Common myeloid progenitor, CD34-positive (primary cell): ENCODE measurements around the gene SRXN1.

Experiments used
- CTCF ChIA-PET: fragments of 350-600 bp; sonication (Branson Sonifier 250); formaldehyde crosslinking; loops from one replicate; lab custom pipeline; 2021; ENCODE audit warnings: antibody characterized with exemption; lab: Charles Lee
- POLR2A ChIA-PET: fragments of 350-600 bp; sonication (Branson Sonifier 250); formaldehyde crosslinking; loops from one replicate; lab custom pipeline; 2021; ENCODE audit warnings: antibody characterized with exemption; lab: Charles Lee
- DNase-seq, 3 donors: peaks; one replicate each; pipeline versions ENCODE4 v3.0.0 to v3.0.0-alpha.2; 2013
- H3K27ac ChIP-seq, 2 experiments: 1 replicate in 1 of 2; 2 replicates in 1 of 2; pipeline ENCODE4 v1.7.0; 2013; ENCODE audit warnings: inconsistent platforms in 2 of 2, low read length in 2 of 2, mild to moderate bottlenecking in 2 of 2, low read depth in 1 of 2, moderate library complexity in 1 of 2; ENCODE audit not compliant: severe bottlenecking in 2 of 2, insufficient read depth in 1 of 2, poor library complexity in 1 of 2
- H3K27me3 ChIP-seq, 5 experiments: replicated peaks in 2 of 5; 1 replicate in 3 of 5; 2 replicates in 2 of 5; pipeline versions ENCODE4 v1.6.1 to v1.7.0; 2013; ENCODE audit warnings: low read length in 4 of 5, mild to moderate bottlenecking in 2 of 5, moderate library complexity in 2 of 5, inconsistent platforms in 1 of 5; ENCODE audit not compliant: insufficient read depth in 5 of 5, control insufficient read depth in 4 of 5
- H3K36me3 ChIP-seq, 4 experiments: 1 replicate in 2 of 4; 2 replicates in 2 of 4; pipeline versions ENCODE4 v1.6.1 to v1.7.0; 2013; ENCODE audit warnings: low read length in 3 of 4, control low read depth in 1 of 4, mild to moderate bottlenecking in 1 of 4; ENCODE audit not compliant: control insufficient read depth in 4 of 4, insufficient read depth in 4 of 4
- H3K4me1 ChIP-seq, 4 experiments: 1 replicate in 3 of 4; 2 replicates in 1 of 4; pipeline versions ENCODE4 v1.6.1 to v1.7.1; 2013; ENCODE audit warnings: low read length in 3 of 4, mild to moderate bottlenecking in 3 of 4, control low read depth in 1 of 4, inconsistent platforms in 1 of 4, moderate library complexity in 1 of 4; ENCODE audit not compliant: control insufficient read depth in 4 of 4, insufficient read depth in 4 of 4; ENCODE audit errors: control extremely low read depth in 1 of 4
- H3K4me3 ChIP-seq, 7 experiments: 1 replicate in 4 of 7; 2 replicates in 3 of 7; pipeline versions ENCODE4 v1.5.1 to v1.7.0; 2013; ENCODE audit warnings: mild to moderate bottlenecking in 7 of 7, low read length in 6 of 7, moderate library complexity in 6 of 7, inconsistent platforms in 2 of 7, low read depth in 2 of 7, control low read depth in 1 of 7; ENCODE audit not compliant: insufficient read depth in 4 of 7, control insufficient read depth in 1 of 7; ENCODE audit errors: extremely low read depth in 1 of 7
- H3K9me3 ChIP-seq, 5 experiments: 1 replicate in 4 of 5; 2 replicates in 1 of 5; pipeline versions ENCODE4 v1.6.1 to v1.7.1; 2013; ENCODE audit warnings: low read length in 4 of 5, mild to moderate bottlenecking in 2 of 5, inconsistent platforms in 1 of 5, low read depth in 1 of 5, moderate library complexity in 1 of 5; ENCODE audit not compliant: control insufficient read depth in 4 of 5, insufficient read depth in 2 of 5; ENCODE audit errors: control extremely low read depth in 1 of 5
- whole genome bisulfite sequencing: methylation state at CpG from one replicate; pipeline ENCODE4 v1.1.5; 2013; ENCODE audit not compliant: insufficient coverage; 5-methylcytosine and 5-hydroxymethylcytosine counted together

Gene SRXN1

GRCh38 chr20:640674-641515 is 12.1 kb downstream of the SRXN1 start:
- H3K9me3 ChIP-seq = no peaks in the 10 kb centered on the region
- WGBS = 85% methylated on average over 11 of the region's 11 CpGs
- no peak overlapping the region for H3K27ac ChIP-seq
- H3K4me1 ChIP-seq = peaks cover 0 to 10% (median 6%) of the 10 kb centered on the region in 4 experiments
- CTCF ChIA-PET = interaction anchor here (0.9 to 1.9 kb wide), 7 partner anchors 8 to 46 kb away, joined by 3 to 8 read pairs (median 4); no protein-coding TSS in a partner anchor
- DNase-seq = no peak
- peaks cover 0 to 5% (median 0%) of the 10 kb centered on the region in 5 experiments for H3K27me3 ChIP-seq
- H3K4me3 ChIP-seq = no peak overlapping the region
- no peaks in the 10 kb centered on the region for H3K36me3 ChIP-seq
- POLR2A ChIA-PET = interaction anchor here (2.2 kb wide), 1 partner anchor 29 kb away, joined by 6 read pairs; no protein-coding TSS in a partner anchor

DNA sequence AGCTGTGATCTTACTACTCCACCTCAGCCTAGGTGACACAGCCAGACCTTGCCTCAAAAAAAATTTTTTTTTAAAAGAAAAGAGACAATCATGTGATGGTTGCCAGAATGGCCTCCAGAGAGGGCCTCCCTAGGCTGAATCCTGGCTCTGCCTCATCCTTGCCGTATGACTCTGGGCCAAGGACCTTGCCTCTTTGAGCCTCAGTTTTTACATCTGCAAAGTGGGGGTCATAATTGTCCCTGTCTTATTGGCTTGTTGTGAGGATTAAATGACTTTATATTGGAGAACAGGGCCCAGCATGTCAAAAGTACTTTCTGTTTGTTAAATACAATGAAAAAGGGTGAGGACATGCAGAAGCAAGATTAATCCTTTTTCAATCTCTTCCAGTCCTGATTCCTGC is 14.4 kb downstream of the SRXN1 start:
- Histone ChIP-seq H3K4me1 (peaks cover 0 to 7% (median 3%) of the 10 kb centered on the region in 4 experiments), H3K27me3 (peaks cover 0 to 5% (median 0%) of the 10 kb centered on the region in 5 experiments), H3K4me3 (no peak overlapping the region), H3K36me3 (no peaks in the 10 kb centered on the region), H3K9me3 (no peaks in the 10 kb centered on the region), H3K27ac (no peak overlapping the region)
- WGBS = 100% methylated on average over 1 of the region's 1 CpG
- DNase-seq = no peak
- POLR2A ChIA-PET = no interaction called here
- CTCF ChIA-PET = interaction anchor here (0.9 kb wide), 1 partner anchor 72 kb away, joined by 3 read pairs; no protein-coding TSS in a partner anchor

DNA sequence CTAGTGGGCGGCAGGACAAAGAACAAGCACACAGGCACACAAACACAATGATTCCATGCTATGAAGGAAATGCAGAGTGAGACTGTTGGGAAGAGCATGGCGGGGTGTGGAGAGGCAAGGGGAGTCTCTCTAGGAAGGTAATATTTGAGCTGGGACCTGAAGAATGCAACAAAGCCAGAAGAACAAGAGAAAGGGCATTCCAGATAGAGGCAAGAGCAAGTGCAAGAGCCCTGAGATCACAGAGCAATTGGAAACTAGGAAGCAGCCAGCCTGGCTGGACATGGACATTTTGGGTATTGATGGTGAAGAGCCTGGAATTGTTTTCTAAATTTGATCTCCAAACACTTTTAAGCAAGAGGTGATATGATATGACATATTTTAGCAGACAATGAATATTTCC is 15.4 kb downstream of the SRXN1 start:
- POLR2A ChIA-PET = no interaction called here
- no peak for DNase-seq
- Histone ChIP-seq H3K36me3 (no peaks in the 10 kb centered on the region), H3K9me3 (no peaks in the 10 kb centered on the region), H3K4me1 (peaks cover 0 to 2% (median under 1%) of the 10 kb centered on the region in 4 experiments), H3K27me3 (peaks cover 0 to 2% (median 0%) of the 10 kb centered on the region in 5 experiments), H3K4me3 (no peak overlapping the region), H3K27ac (no peak overlapping the region)
- WGBS = 100% methylated on average over 1 of the region's 2 CpGs
- CTCF ChIA-PET = interaction anchor here (0.7 to 1.3 kb wide), 3 partner anchors 8 to 75 kb away, joined by 3 to 4 read pairs (median 3); no protein-coding TSS in a partner anchor

DNA sequence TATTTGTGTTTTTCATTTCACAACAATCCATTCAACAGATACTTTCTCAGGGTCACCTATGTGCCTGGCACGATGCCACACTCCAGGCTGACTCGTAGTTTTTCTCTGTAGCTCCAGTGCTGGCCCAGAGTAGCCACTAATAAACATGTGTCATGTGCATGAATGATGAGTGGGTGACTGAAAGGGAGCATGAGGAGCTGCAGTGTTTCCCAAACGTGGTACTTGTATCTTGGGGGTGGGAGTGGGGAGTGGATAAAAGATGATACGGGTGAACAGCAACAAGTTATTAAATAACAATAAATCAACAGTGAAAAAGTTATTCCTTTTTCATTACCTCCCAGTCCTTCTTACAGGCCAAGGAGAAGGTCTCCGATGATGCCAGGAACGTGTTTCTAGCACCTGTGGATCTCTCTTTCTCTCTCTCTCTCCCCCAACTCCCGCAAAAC is 17.1 kb downstream of the SRXN1 start:
- 95% methylated on average over 4 of the region's 7 CpGs for WGBS
- peaks cover 0 to 2% (median 0%) of the 10 kb centered on the region in 5 experiments for H3K27me3 ChIP-seq
- POLR2A ChIA-PET = no interaction called here

GRCh38 chr20:635028-635892 is 17.7 kb downstream of the SRXN1 start:
- Histone ChIP-seq H3K27ac (no peak overlapping the region), H3K9me3 (no peaks in the 10 kb centered on the region), H3K36me3 (no peaks in the 10 kb centered on the region), H3K4me3 (no peak overlapping the region), H3K4me1 (no peaks in the 10 kb centered on the region), H3K27me3 (no peaks in the 10 kb centered on the region)
- WGBS = 97% methylated on average over 7 of the region's 9 CpGs
- ChIA-PET POLR2A (no interaction called here), CTCF (interaction anchor here (1.5 kb wide), 1 partner anchor 10 kb away, joined by 4 read pairs; no protein-coding TSS in a partner anchor)
- no peak for DNase-seq

More for the DNA sequence above, 17.1 kb downstream of the SRXN1 start:
- Histone ChIP-seq H3K9me3 (no peaks in the 10 kb centered on the region), H3K36me3 (no peaks in the 10 kb centered on the region), H3K27ac (no peak overlapping the region), H3K4me1 (no peaks in the 10 kb centered on the region), H3K4me3 (no peak overlapping the region)
- no peak for DNase-seq
- CTCF ChIA-PET = interaction anchor here (1.5 kb wide), 1 partner anchor 9 kb away, joined by 4 read pairs; no protein-coding TSS in a partner anchor

DNA sequence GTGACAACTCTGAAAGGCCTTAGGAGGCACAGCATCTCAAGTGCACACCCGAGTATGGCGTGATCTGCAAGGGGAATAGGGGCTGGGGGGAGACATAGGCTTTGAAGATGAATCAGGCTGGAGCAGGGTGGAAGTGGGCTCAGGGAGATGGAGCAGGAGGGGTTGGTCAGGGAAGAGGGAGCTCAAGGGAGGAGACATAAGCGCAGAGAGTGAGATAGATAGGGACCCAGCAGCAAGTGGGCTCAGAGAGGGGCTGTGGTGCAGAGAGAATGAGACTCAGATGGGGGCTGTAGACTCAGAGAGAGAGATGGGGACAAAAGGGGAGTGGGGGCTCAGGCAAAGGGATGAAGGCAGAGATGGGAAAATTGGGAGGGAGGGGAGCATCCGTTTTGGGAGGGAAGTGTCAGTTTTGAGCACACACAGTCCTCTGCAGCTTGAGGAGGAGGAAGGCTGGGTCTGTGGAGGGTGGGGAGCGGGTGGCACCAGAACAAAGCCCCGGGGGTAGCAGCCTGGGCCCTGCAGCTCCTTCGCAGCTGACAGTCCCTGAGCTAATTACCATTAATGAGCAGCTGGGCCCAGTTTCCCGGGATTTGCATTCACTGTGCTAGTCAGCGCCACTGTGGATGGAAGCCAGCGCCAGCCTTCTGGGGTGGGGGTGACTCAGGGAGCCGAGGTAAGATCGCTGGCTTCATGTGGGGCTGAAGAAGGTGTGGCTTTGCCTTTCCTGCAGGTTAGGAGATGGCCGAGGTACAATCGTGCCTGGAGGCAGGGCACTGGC is 18.7 kb downstream of the SRXN1 start:
- H3K4me1 ChIP-seq = no peaks in the 10 kb centered on the region
- H3K36me3 ChIP-seq = no peaks in the 10 kb centered on the region
- H3K4me3 ChIP-seq = no peak overlapping the region
- POLR2A ChIA-PET = no interaction called here
- H3K27ac ChIP-seq = no peak overlapping the region
- no peak for DNase-seq
- WGBS = 91% methylated on average over 11 of the region's 14 CpGs
- H3K9me3 ChIP-seq = no peaks in the 10 kb centered on the region
- no peaks in the 10 kb centered on the region for H3K27me3 ChIP-seq
- CTCF ChIA-PET = no interaction called here
